Activated gamma-delta T cell (primary cell): ENCODE data around the gene SPIN4.
A peak's percentile ranks its signal among the peaks of the same experiment; 100 is the strongest.
"Not testable (repeated sequence)": the region's sequence is repeated elsewhere in the genome, so short reads cannot be mapped to it uniquely, and the experiment has no call there.

ENCODE experiments used
- DNase-seq: peaks from one replicate; lab custom pipeline; 2025; lab: John Stamatoyannopoulos, UW
- total RNA-seq, 2 donors: gene quantifications; one replicate each; lab custom pipeline; 2026; lab: John Stamatoyannopoulos, UW

SPIN4 gene
- total RNA-seq: 4.4 to 5.5 reads per million in 2 donors

GRCh38 chrX:63350941-63351616 lies at the start of gene SPIN4:
Gene SPIN4 (minus strand): TSS chrX:63351332. CDS start chrX:63350819, 513 bp downstream.
- peak; percentile 49 for DNase-seq

GRCh38 chrX:63400340-63400739 lies 49.2 kb upstream of the SPIN4 start:
- DNase-seq: no peak

GRCh38 chrX:63394872-63395271 lies 43.7 kb upstream of the SPIN4 start:
- DNase-seq: no peak

DNA sequence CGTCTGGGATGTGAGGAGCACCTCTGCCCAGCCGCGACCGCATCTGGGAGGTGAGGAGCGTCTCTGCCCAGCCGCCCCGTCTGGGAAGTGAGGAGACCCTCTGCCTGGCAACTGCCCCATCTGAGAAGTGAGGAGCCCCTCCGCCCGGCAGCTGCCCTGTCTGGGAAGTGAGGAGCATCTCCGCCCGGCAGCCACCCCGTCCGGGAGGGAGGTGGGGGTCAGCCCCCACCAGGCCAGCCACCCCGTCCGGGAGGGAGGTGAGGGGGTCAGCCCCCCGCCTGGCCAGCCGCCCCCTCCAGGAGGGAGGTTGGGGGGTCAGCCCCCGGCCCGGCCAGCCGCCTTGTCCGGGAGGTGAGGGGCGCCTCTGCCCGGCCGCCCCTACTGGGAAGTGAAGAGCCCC lies 42.0 kb upstream of the SPIN4 start:
- peak; percentile 14 for DNase-seq

- no peak for DNase-seq
Measured at GRCh38 chrX:63387411-63387810, 36.3 kb upstream of the SPIN4 start.

GRCh38 chrX:63384263-63384662 lies 33.1 kb upstream of the SPIN4 start:
- not testable (repeated sequence) for DNase-seq

DNA sequence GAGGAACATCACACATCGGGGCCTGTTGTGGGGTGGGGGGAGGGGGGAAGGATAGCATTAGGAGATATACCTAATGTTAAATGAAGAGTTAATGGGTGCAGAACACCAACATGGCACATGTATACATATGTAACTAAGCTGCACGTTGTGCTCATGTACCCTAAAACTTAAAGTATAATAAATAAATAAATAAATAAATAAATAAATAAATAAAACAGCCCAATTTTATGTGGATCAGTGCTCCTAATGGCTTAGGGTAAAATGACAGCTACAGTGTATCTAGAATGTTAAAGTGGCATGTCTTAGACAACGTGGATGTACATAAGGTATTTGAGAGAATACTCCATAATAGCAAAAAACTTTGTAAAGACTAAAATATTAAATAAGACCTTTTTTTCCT lies 21.9 kb upstream of the SPIN4 start:
- not testable (repeated sequence) for DNase-seq

- not testable (repeated sequence) for DNase-seq
Measured at GRCh38 chrX:63367699-63368098, 16.6 kb upstream of the SPIN4 start.

DNA sequence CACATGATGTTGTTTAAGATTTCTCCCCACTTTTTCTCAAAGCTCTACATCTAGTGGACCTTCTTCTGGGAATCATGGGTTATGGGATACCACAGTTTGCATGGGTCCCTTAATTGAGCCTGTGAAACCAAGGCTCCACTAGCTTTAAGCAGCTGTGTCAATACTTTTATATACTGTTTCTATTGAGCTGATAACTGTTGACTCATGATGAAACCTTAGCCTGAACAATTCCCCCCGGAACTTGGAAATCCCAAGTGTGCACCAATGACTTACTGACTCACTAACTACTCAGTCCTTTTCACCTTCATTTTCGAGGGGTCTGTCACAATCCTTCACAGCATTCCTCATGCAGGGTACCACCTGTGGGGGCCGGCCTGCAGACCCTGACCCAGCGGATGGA lies 12.7 kb upstream of the SPIN4 start:
- no peak for DNase-seq

- no peak for DNase-seq
Measured at GRCh38 chrX:63361494-63361893, 10.4 kb upstream of the SPIN4 start.

GRCh38 chrX:63354484-63354883 lies 3.4 kb upstream of the SPIN4 start:
- no peak for DNase-seq

DNA sequence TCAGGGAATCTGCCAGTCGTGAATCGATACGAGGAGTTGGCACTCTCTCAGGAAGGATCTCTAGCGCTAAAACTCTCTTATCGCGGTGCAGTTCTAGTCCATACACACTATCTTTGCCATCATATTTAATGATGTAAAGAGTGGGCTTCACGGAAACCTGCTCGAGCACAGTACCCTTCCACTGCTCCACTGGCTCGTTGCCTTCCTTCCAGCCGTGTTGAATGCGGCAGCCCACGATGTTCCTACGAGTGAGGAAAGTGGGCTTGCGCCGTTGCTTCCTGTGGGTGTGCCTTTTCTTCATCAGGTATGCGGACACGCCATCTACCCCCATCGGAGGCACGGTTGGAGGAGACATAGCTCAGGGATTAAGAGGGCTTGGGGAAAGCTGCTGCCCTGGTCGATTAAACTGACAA lies 661 bp downstream of the SPIN4 start:
- DNase-seq: no peak

GRCh38 chrX:63349307-63349706 lies 1.8 kb downstream of the SPIN4 start:
- DNase-seq: no peak

- peak; percentile 1 for DNase-seq
Measured at GRCh38 chrX:63330681-63331080, 20.5 kb downstream of the SPIN4 start.

GRCh38 chrX:63327788-63328187 lies 23.3 kb downstream of the SPIN4 start:
- no peak for DNase-seq

GRCh38 chrX:63299596-63299995 lies 51.5 kb downstream of the SPIN4 start:
- peak; percentile 5 for DNase-seq
